Measurements from ENCODE around the gene AP1S3.
"Not testable (repeated sequence)": the region's sequence is repeated elsewhere in the genome, so short reads cannot be mapped to it uniquely, and the experiment has no call there.

The AP1S3 gene

GRCh38 chr2:223797811-223798721 lies 39.3 kb downstream of the AP1S3 start:
- peak; percentile 63 for TF ChIP-seq CTCF (IDR thresholded peaks at IDR 0.05; ENCODE audit: insufficient read depth, low read length, missing control alignments)
- no peak overlapping the region for H3K4me3 ChIP-seq (ENCODE audit: low read depth, low read length)
- ChIA-PET POLR2A (no interaction called here), CTCF (interaction anchor here (0.6 to 5.0 kb wide), 84 partner anchors 9 to 1109 kb away, joined by 3 to 63 read pairs (median 4); partner anchors contain the start of gene SCG2)
- DNase-seq (ENCODE audit: low read depth, low spot score), result no peak

- POLR2A ChIA-PET, result no interaction called here
Measured at GRCh38 chr2:223797037-223797436, 40.3 kb downstream of the AP1S3 start.

GRCh38 chr2:223789423-223789822 lies 48.0 kb downstream of the AP1S3 start:
- no peak overlapping the region for H3K4me3 ChIP-seq (ENCODE audit: low read depth, low read length)
- TF ChIP-seq CTCF (IDR thresholded peaks at IDR 0.05; ENCODE audit: insufficient read depth, low read length, missing control alignments), result no peak
- DNase-seq (ENCODE audit: low read depth, low spot score), result no peak
- ChIA-PET CTCF (interaction anchor here (0.6 to 4.7 kb wide), 2 partner anchors 9 to 71 kb away, joined by 3 to 31 read pairs; no protein-coding TSS in a partner anchor), POLR2A (no interaction called here)

More at GRCh38 chr2:223797037-223797436, 40.3 kb downstream of the AP1S3 start:
- no peak for TF ChIP-seq CTCF (IDR thresholded peaks at IDR 0.05; ENCODE audit: insufficient read depth, low read length, missing control alignments)
- no peak overlapping the region for H3K4me3 ChIP-seq (ENCODE audit: low read depth, low read length)
- no peak for DNase-seq (ENCODE audit: low read depth, low spot score)
- CTCF ChIA-PET, result interaction anchor here (0.7 to 5.0 kb wide), 50 partner anchors 10 to 1108 kb away, joined by 3 to 63 read pairs (median 5); partner anchors contain the start of gene SCG2

GRCh38 chr2:223788826-223789225 lies 48.6 kb downstream of the AP1S3 start:
- H3K4me3 ChIP-seq (ENCODE audit: low read depth, low read length), result no peak overlapping the region
- no peak for TF ChIP-seq CTCF (IDR thresholded peaks at IDR 0.05; ENCODE audit: insufficient read depth, low read length, missing control alignments)
- POLR2A ChIA-PET, result no interaction called here
- DNase-seq (ENCODE audit: low read depth, low spot score), result no peak
- CTCF ChIA-PET, result interaction anchor here (0.6 to 4.7 kb wide), 4 partner anchors 9 to 71 kb away, joined by 3 to 31 read pairs (median 3); no protein-coding TSS in a partner anchor

- POLR2A ChIA-PET; H3K4me3 ChIP-seq (ENCODE audit: low read depth, low read length); DNase-seq (ENCODE audit: low read depth, low spot score): not testable (repeated sequence)
- CTCF ChIA-PET, result interaction anchor here (1.0 to 4.7 kb wide), 2 partner anchors 10 kb away, joined by 3 to 31 read pairs; no protein-coding TSS in a partner anchor
Measured at GRCh38 chr2:223788106-223788505, 49.3 kb downstream of the AP1S3 start.

- no peak overlapping the region for H3K4me3 ChIP-seq (ENCODE audit: low read depth, low read length)
- CTCF ChIA-PET, result interaction anchor here (1.5 to 4.7 kb wide), 2 partner anchors 11 to 60 kb away, joined by 3 to 31 read pairs; no protein-coding TSS in a partner anchor
- TF ChIP-seq CTCF (IDR thresholded peaks at IDR 0.05; ENCODE audit: insufficient read depth, low read length, missing control alignments), result no peak
- POLR2A ChIA-PET, result no interaction called here
- no peak for DNase-seq (ENCODE audit: low read depth, low spot score)
Measured at GRCh38 chr2:223787358-223787757, 50.0 kb downstream of the AP1S3 start.
